Suprapubic skin (tissue), 4 donors: ENCODE measurements around the gene CLEC18B. TPM values are rescaled to one million over a fixed set of nuclear protein-coding genes. Genes with fewer than 3 reads are reported as not detected.
"Not testable (repeated sequence)": the region's sequence is repeated elsewhere in the genome, so short reads cannot be mapped to it uniquely, and the experiment has no call there.

Experiments used
- DNase-seq, 2 donors: peaks; one replicate each; pipeline ENCODE4 v3.0.0-alpha.2; 2019; ENCODE audit warnings: low spot score in 2 of 2
- H3K27ac ChIP-seq: fragments of 200-600 bp; sonication (generic); one replicate; pipeline ENCODE4 v1.5.1; 2019
- H3K27me3 ChIP-seq: fragments of 200-600 bp; sonication (generic); one replicate; pipeline ENCODE4 v1.5.1; 2019
- H3K36me3 ChIP-seq: fragments of 200-600 bp; sonication (generic); one replicate; pipeline ENCODE4 v1.5.1; 2019
- H3K4me1 ChIP-seq: fragments of 200-600 bp; sonication (generic); one replicate; pipeline ENCODE4 v1.5.1; 2019
- H3K4me3 ChIP-seq: fragments of 200-600 bp; sonication (generic); one replicate; pipeline ENCODE4 v1.5.1; 2019; ENCODE audit warnings: mild to moderate bottlenecking
- H3K9me3 ChIP-seq: fragments of 200-600 bp; sonication (generic); one replicate; pipeline ENCODE4 v1.5.1; 2019
- EP300 ChIP-seq: sonication (generic); formaldehyde crosslinking; IDR thresholded peaks from one replicate; pipeline ENCODE4 v1.6.1; 2017; ENCODE audit warnings: antibody characterized with exemption
- POLR2A ChIP-seq, 2 donors: fragments of 450-650 bp; IDR thresholded peaks; one replicate each; pipeline ENCODE4 v1.6.1; 2017; ENCODE audit warnings: antibody characterized with exemption in 2 of 2, mild to moderate bottlenecking in 2 of 2, moderate library complexity in 2 of 2
- POLR2AphosphoS5 ChIP-seq, 3 donors: sonication (generic); formaldehyde crosslinking; IDR thresholded peaks; one replicate each; pipeline ENCODE4 v1.6.1; 2017; ENCODE audit warnings: antibody characterized with exemption in 3 of 3
- WGBS: methylation state at CpG from one replicate; pipeline ENCODE4 v1.1.5; 2018; 5-methylcytosine and 5-hydroxymethylcytosine counted together
- total RNA-seq, 4 donors: library from RNA; depleted of rRNA; stranded (reverse); fragments of >200 nt; gene quantifications; one replicate each; pipeline ENCODE4 v1.1.0, GENCODE V29; 2016
- TF ChIP-seq, protein P1 (sequence below), 2 donors: fragments of 200-600 bp in 1 of 2; fragments of 450-650 bp in 1 of 2; sonication (generic) in 1 of 2; IDR thresholded peaks; one replicate each; pipeline ENCODE4 v1.5.1; 2016 to 2019; ENCODE audit warnings: antibody characterized with exemption in 2 of 2, mild to moderate bottlenecking in 1 of 2, moderate library complexity in 1 of 2

The CLEC18B gene
- total RNA-seq, 4 donors from 2014 or later, result 0.72 TPM; not detected in 3

DNA sequence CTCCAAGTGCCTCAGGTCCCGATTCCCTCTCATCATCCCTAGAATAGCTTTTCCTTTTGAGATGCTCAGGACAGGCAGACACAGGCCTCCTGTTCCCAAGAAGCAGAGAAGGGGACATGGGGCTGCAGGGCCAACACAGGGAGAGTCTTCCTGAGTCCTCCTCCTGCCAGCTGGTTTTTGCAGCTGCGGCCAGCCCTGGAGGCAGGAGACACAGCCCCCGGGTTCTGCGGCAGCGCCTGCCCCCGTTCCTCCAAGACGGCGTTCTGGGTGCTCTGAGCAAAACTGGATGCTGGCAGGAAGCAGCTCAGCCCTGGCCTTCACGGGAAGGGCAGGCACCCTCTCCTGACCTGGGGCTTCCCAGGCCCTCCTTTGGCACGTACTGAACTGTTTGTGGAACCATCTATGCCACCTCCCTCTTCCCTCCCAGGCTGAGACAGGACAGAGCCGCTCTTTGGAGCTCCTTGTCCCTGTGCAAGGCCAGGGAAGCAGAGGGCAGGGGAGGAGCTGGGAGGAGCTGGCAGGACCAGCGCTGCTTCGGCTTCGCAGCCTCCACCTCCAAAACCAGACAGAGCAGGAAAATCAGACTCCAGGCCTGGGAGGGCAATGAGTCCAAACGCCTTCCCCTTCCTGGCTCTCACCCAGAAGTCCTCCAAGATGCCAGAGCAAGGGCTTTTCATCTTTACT, 22.9 kb downstream of the CLEC18B start:
- DNase-seq, H3K27me3 ChIP-seq, H3K36me3 ChIP-seq, H3K9me3 ChIP-seq, H3K27ac ChIP-seq, H3K4me3 ChIP-seq, H3K4me1 ChIP-seq: not testable (repeated sequence)
- WGBS, result 33% methylated on average over 3 of the region's 15 CpGs

DNA sequence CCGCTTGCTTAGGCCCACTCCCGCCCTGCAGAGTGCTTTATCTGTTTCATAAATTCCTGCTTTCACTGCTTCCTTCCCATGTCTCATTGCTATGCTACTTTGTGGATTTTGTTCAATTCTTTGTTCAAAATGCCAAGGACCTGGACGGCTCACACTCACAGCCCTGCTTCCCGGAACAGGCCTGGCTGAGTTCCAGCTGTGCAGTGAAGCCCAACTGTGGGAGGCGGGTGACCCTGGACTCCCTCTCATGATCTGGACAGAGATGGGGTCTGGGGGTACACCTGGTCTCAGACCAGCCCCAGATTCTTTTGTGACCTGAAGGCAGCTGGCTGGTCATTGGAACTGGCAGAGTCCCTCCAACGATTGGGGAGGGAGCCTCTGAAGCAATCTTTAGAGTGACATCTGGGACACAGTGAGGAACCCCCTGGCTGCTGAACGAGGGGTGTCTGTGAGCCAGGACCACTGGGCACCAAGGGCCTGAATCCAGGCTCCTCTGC, 24.7 kb downstream of the CLEC18B start:
- H3K27ac ChIP-seq, H3K9me3 ChIP-seq, DNase-seq, H3K4me1 ChIP-seq, H3K36me3 ChIP-seq, H3K27me3 ChIP-seq, H3K4me3 ChIP-seq: not testable (repeated sequence)
- WGBS, result 48% methylated on average over 7 of the region's 7 CpGs

DNA sequence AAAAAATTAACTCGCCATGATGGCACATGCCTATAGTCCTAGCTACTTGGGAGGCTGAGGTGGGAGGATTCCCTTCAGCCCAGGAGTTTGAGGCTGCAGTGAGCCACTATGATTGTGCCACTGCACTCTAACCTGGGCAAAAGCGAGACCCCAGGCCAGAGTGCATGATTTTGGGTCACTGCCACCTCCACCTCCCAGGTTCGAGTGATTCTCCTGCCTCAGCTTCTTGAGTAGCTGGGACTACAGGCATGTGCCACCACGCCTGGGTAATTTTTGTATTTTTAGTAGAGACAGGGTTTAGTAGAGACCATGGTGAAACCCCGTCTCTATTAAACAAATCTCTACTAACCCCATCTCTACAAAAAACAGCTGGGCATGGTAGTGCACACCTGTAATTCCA, 26.7 kb downstream of the CLEC18B start:
- H3K9me3 ChIP-seq, H3K4me3 ChIP-seq, H3K27me3 ChIP-seq, DNase-seq, H3K36me3 ChIP-seq, H3K27ac ChIP-seq, H3K4me1 ChIP-seq: not testable (repeated sequence)
- no CpG with 5 or more reads among the region's 5 CpGs for WGBS

DNA sequence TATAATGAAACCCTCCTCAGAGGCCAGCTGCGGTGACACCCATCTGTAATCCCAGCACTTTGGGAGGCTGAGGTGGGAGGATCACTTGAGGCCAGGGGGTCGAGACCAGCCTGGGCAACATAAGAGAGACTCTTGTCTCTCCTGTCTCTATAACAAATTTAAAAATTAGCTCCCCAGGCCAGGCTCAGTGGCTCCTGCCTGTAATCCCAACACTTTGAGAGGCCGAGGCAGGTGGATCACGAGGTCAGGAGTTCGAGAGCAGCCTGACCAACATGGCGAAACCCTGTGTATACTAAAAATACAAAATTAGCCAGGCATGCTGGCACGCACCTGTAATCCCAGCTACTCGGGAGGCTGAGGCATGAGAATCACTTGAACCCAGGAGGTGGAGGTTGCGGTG, 27.1 kb downstream of the CLEC18B start:
- H3K9me3 ChIP-seq, H3K4me3 ChIP-seq, H3K27me3 ChIP-seq, DNase-seq, H3K36me3 ChIP-seq, H3K27ac ChIP-seq, H3K4me1 ChIP-seq: not testable (repeated sequence)
- 96% methylated on average over 7 of the region's 9 CpGs for WGBS

DNA sequence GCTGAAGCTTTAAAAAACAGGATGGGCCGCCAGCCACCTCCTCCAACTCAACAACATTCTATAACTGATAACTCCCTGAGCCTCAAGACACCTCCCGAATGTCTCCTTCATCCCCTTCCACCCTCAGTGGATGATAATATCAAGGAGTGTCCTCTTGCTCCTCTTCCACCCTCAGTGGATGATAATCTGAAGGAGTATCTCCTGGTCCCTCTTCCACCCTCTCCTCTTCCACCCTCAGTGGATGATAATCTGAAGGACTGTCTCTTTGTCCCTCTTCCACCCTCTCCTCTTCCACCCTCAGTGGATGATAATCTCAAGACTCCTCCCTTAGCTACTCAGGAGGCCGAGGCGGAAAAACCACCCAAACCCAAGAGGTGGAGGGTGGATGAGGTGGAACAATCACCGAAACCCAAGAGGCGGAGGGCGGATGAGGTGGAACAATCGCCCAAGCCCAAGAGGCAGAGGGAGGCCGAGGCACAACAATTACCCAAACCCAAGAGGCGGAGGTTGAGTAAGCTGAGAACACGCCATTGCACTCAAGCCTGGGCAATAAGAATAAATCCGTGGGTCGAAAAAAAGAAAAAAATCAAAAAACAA, 29.7 kb downstream of the CLEC18B start:
- H3K27ac ChIP-seq, DNase-seq, H3K36me3 ChIP-seq, H3K27me3 ChIP-seq, H3K4me3 ChIP-seq, H3K9me3 ChIP-seq, H3K4me1 ChIP-seq: not testable (repeated sequence)
- 75% methylated on average over 9 of the region's 13 CpGs for WGBS

DNA sequence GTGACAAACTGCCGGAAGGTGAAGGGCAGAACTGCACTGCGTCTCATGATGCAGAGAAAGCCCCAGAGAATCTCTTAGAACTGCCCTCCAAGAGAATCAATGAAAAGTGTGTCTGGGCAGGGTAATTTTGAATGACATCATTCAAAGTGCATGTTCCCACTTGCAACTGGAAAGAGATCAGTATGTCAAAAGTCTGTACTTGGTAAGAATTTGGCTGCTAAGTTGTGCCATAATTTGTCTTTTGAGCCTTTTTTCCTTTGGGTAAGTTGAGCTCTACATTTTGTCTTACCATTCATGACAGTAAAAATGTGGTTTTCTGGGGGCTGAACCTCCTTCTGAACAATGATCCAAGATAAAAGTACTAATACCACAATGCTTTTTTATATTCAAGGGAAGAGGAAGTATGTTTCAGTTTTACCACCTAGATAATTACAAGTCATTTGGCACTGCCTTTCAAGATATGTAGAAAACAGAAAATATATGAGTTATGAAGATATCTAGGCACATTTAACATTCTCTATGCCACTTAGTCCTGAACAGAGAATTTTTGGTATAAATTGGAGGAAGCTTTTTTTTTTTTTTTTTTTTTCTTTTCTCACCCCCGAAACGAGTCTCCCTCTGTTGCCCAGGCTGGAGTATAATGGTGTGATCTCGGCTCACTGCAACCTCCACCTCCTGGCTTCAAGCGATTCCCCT, 38.8 kb downstream of the CLEC18B start:
- H3K36me3 ChIP-seq, H3K9me3 ChIP-seq: not testable (repeated sequence)
- 84% methylated on average over 4 of the region's 6 CpGs for WGBS

DNA sequence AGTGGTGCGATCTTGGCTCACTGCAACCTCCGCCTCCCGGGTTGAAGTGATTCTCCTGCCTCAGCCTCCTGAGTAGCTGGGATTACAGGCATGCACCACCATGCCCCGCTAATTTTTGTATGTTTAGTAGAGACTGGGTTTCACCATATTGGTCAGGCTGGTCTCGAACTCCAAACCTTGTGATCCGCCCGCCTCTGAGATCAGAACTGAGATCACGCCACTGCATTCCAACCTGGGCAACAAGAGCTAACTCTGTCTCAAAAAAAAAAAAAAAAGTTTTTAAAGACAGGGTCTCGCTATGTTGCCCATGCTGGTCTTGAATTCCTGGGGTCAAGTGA, 47.5 kb downstream of the CLEC18B start:
- 95% methylated on average over 9 of the region's 9 CpGs for WGBS
- not testable (repeated sequence) for H3K36me3 ChIP-seq, DNase-seq

More for the DNA sequence above, 38.8 kb downstream of the CLEC18B start:
- DNase-seq, H3K27ac ChIP-seq, H3K4me1 ChIP-seq, H3K27me3 ChIP-seq, H3K4me3 ChIP-seq: not testable (repeated sequence)

DNA sequence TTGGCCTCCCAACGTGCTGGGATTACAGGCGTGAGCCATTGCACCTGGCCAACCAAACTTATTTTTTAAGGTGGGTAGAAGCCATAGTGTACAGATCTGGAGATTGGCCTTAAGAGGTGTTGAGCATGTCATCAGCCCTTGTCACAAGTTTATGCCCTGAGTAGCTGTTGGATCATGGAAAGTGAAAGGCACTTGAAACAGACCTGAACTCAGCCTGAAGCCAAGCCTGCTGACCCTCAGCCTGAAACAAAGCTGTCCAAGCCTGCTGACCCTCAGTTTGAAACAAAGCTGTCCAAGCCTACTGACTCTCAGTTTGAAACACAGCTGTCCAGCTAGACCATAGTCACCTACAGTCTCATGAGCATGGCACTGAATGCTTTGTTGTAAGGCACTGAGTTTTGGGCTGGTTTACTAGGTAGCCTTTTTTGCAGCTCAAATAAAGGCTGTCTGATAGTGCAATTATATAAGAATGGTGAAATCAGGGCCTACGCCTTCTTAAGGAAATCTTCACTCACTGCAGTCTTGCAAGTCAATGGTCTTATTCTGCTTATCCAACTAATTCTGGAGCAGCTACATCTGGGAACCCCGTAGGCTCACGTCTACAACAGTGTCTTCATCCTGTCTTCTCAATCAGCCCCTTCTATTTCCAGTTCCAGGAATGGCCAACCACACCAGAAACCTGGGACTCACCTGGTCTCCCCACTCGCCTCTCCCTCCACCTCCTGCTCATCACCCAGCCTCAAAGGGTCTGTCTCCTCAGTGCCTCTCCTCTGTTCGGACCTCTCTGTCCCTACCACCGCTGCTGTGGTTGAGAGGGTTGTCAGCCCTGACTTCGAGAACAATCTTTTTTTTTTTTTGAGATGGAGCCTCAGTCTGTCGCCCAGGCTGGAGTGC, 48.1 kb downstream of the CLEC18B start:
- DNase-seq, result no peak
- Histone ChIP-seq H3K27me3 (no peaks in the 10 kb centered on the region), H3K36me3 (no peaks in the 10 kb centered on the region), H3K27ac (no peak overlapping the region), H3K9me3 (no peaks in the 10 kb centered on the region), H3K4me1 (peaks cover 5% of the 10 kb centered on the region), H3K4me3 (no peak overlapping the region)
- TF ChIP-seq, protein P1, sequence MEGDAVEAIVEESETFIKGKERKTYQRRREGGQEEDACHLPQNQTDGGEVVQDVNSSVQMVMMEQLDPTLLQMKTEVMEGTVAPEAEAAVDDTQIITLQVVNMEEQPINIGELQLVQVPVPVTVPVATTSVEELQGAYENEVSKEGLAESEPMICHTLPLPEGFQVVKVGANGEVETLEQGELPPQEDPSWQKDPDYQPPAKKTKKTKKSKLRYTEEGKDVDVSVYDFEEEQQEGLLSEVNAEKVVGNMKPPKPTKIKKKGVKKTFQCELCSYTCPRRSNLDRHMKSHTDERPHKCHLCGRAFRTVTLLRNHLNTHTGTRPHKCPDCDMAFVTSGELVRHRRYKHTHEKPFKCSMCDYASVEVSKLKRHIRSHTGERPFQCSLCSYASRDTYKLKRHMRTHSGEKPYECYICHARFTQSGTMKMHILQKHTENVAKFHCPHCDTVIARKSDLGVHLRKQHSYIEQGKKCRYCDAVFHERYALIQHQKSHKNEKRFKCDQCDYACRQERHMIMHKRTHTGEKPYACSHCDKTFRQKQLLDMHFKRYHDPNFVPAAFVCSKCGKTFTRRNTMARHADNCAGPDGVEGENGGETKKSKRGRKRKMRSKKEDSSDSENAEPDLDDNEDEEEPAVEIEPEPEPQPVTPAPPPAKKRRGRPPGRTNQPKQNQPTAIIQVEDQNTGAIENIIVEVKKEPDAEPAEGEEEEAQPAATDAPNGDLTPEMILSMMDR (IDR thresholded peaks at IDR 0.05), result no peak
- TF ChIP-seq POLR2A (IDR thresholded peaks at IDR 0.05), result no peak
- no peak for TF ChIP-seq POLR2AphosphoS5 (IDR thresholded peaks at IDR 0.05)
- TF ChIP-seq EP300, result no peak
- WGBS, result 86% methylated on average over 10 of the region's 10 CpGs

More for the DNA sequence above, 47.5 kb downstream of the CLEC18B start:
- not testable (repeated sequence) for H3K27me3 ChIP-seq, H3K4me1 ChIP-seq, H3K27ac ChIP-seq, H3K9me3 ChIP-seq, H3K4me3 ChIP-seq
